Muscle of leg (tissue), 11 donors: ENCODE results near the gene MAP2K2. TPM values are rescaled to one million over a fixed set of nuclear protein-coding genes. Genes with fewer than 3 reads are reported as not detected.
"Not testable (repeated sequence)": the region's sequence is repeated elsewhere in the genome, so short reads cannot be mapped to it uniquely, and the experiment has no call there.

Experiments used
- DNase-seq: peaks from one replicate; pipeline ENCODE4 v3.0.0; 2013
- H3K27ac ChIP-seq: one replicate; pipeline ENCODE4 v1.5.1; 2013; ENCODE audit warnings: mild to moderate bottlenecking, low read length, control low read depth
- H3K27me3 ChIP-seq: one replicate; pipeline ENCODE4 v1.6.1; 2013; ENCODE audit warnings: low read length; ENCODE audit not compliant: control insufficient read depth, insufficient read depth
- H3K36me3 ChIP-seq: one replicate; pipeline ENCODE4 v1.6.1; 2013; ENCODE audit warnings: low read length; ENCODE audit not compliant: control insufficient read depth, insufficient read depth
- H3K4me1 ChIP-seq: one replicate; pipeline ENCODE4 v1.6.1; 2013; ENCODE audit warnings: low read length; ENCODE audit not compliant: control insufficient read depth, insufficient read depth
- H3K4me3 ChIP-seq: one replicate; pipeline ENCODE4 v1.5.1; 2013; ENCODE audit warnings: low read length, control low read depth
- H3K9me3 ChIP-seq: replicated peaks from 2 replicates; pipeline ENCODE4 v1.6.1; 2013; ENCODE audit warnings: low read depth, low read length; ENCODE audit not compliant: control insufficient read depth
- WGBS: methylation state at CpG from one replicate; pipeline ENCODE4 v1.1.5; 2013; ENCODE audit warnings: missing lambda C conversion rate; ENCODE audit not compliant: insufficient coverage; 5-methylcytosine and 5-hydroxymethylcytosine counted together
- polyA plus RNA-seq, 8 donors: library from polyadenylated mRNA; unstranded; fragments of 120-200 nt; gene quantifications; one replicate each; pipeline versions ENCODE4 v1.2.1 to v1.2.3, GENCODE V29; 2013; ENCODE audit warnings: inconsistent platforms in 1 of 8, low replicate concordance in 1 of 8; ENCODE audit not compliant: insufficient read length in 8 of 8, insufficient read depth in 1 of 8
- total RNA-seq: library from RNA; stranded (reverse); fragments of 120-200 nt; gene quantifications from one replicate; pipeline ENCODE4 v1.2.4, GENCODE V29; 2013

The MAP2K2 gene
- total and polyA plus RNA-seq, 9 donors: 97.0 to 137 (median 117) TPM

GRCh38 chr19:4134351-4134750, 10.4 kb upstream of the MAP2K2 start:
- Histone ChIP-seq H3K4me1 (peaks cover 6% of the 10 kb centered on the region), H3K27me3 (no peaks in the 10 kb centered on the region), H3K9me3 (no peaks in the 10 kb centered on the region), H3K4me3 (no peak overlapping the region), H3K27ac (no peak overlapping the region), H3K36me3 (no peaks in the 10 kb centered on the region)
- WGBS: 40% methylated on average over 4 of the region's 6 CpGs
- DNase-seq: peak; percentile 36

DNA sequence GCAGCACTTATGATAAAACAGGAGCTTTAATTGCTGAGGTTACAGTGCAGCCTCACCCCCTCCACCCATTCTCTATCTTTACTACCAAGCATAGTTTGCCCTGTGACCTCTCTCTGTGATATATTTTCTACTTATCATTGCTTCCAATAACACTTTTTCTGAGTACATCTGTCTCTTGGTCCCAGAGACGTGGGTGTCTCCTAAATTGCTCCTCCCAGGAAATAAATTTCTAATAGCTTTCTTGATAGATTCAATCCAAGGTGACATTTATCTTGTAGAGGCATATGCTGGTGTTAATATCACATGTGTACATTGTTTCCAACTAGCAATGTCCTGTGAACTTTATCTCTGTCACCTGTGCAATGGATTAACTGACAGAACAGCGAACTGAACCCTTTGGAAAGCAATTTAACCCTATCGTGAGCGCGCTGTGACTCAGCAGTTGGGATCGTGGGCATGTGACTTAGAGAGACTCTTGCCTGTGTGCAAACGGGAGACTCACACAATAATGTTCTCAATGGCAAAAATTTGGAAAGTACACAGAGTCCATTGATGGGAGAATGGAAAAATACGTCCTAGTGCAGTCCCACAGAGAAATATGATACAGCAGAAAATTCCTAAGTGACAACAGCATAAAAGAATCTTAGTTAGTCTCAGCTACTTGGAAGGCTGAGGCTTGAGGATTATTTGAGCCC, 7.0 kb upstream of the MAP2K2 start:
- H3K27ac ChIP-seq: peak overlapping the region; percentile 13
- H3K27me3 ChIP-seq: no peaks in the 10 kb centered on the region
- H3K36me3 ChIP-seq: no peaks in the 10 kb centered on the region
- 53% methylated on average over 6 of the region's 8 CpGs for WGBS
- no peaks in the 10 kb centered on the region for H3K9me3 ChIP-seq
- no peak overlapping the region for H3K4me3 ChIP-seq
- H3K4me1 ChIP-seq: peaks cover 6% of the 10 kb centered on the region
- peak; percentile 59 for DNase-seq

GRCh38 chr19:4129050-4129449, 5.1 kb upstream of the MAP2K2 start:
- H3K9me3 ChIP-seq, H3K36me3 ChIP-seq, H3K27ac ChIP-seq, H3K27me3 ChIP-seq, H3K4me3 ChIP-seq, DNase-seq: not testable (repeated sequence)
- peaks cover 12% of the 10 kb centered on the region for H3K4me1 ChIP-seq
- WGBS: 100% methylated on average over 1 of the region's 7 CpGs

- not testable (repeated sequence) for H3K27me3 ChIP-seq, H3K36me3 ChIP-seq, H3K4me3 ChIP-seq, DNase-seq, H3K9me3 ChIP-seq, H3K27ac ChIP-seq
- H3K4me1 ChIP-seq: peaks cover 21% of the 10 kb centered on the region
- 76% methylated on average over 4 of the region's 4 CpGs for WGBS
Observed at GRCh38 chr19:4127322-4127721, 3.4 kb upstream of the MAP2K2 start.

- Histone ChIP-seq H3K9me3 (no peaks in the 10 kb centered on the region), H3K27ac (no peak overlapping the region), H3K27me3 (no peaks in the 10 kb centered on the region), H3K4me1 (peaks cover 16% of the 10 kb centered on the region), H3K36me3 (peaks cover 3% of the 10 kb centered on the region), H3K4me3 (peak overlapping the region; percentile 77)
- WGBS: no CpG with 5 or more reads among the region's 8 CpGs
- DNase-seq: no peak
Observed at GRCh38 chr19:4124638-4125037, 716 bp upstream of the MAP2K2 start.

DNA sequence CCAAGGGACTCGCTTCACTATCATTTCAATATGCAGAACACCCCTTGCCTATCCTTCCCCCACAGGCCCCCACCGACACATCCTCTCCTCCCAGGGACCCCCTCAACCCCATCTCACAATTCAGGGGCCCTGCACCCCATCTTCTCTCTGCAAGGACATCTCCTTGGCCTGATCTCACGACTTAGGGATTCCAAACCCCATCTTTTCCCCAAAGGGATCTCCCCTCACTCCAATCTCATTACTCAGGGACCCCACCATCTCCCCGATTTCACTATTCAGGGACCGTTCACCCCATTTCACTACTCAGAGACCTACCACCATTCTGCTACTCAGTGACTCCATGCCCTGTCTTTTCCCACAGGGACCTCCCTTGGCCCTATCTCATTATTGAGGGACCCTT, 1.4 kb downstream of the MAP2K2 start:
- 56% methylated on average over 4 of the region's 5 CpGs for WGBS
- Histone ChIP-seq H3K36me3 (peaks cover 7% of the 10 kb centered on the region), H3K4me1 (peaks cover 16% of the 10 kb centered on the region), H3K4me3 (peak overlapping the region; percentile 77), H3K27me3 (no peaks in the 10 kb centered on the region), H3K27ac (no peak overlapping the region), H3K9me3 (no peaks in the 10 kb centered on the region)
- DNase-seq: no peak

- Histone ChIP-seq H3K4me1 (peaks cover 18% of the 10 kb centered on the region), H3K9me3 (no peaks in the 10 kb centered on the region), H3K27me3 (no peaks in the 10 kb centered on the region), H3K4me3 (no peak overlapping the region), H3K27ac (no peak overlapping the region), H3K36me3 (peaks cover 12% of the 10 kb centered on the region)
- no peak for DNase-seq
- 92% methylated on average over 2 of the region's 4 CpGs for WGBS
Observed at GRCh38 chr19:4121815-4122214, 2.1 kb downstream of the MAP2K2 start.

DNA sequence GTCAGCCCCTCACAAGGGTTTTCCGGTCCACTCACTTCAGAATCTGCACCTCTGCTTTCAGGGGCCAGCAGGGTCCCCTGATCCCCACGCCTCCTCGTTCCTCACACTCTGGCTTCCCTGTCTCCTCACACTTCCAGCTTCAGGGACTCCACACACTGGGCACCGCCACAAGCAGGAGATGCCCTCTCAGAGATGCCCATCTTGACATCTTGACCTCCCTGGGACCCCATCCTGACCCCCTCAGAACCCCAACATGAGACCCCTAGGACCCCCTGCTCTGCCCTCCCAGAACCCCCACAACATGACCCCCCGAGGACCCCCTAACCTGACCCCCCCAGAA, 2.7 kb downstream of the MAP2K2 start:
- H3K27me3 ChIP-seq: no peaks in the 10 kb centered on the region
- H3K36me3 ChIP-seq: peaks cover 17% of the 10 kb centered on the region
- H3K9me3 ChIP-seq: no peaks in the 10 kb centered on the region
- no peak for DNase-seq
- H3K27ac ChIP-seq: no peak overlapping the region
- H3K4me1 ChIP-seq: peaks cover 18% of the 10 kb centered on the region
- no peak overlapping the region for H3K4me3 ChIP-seq
- WGBS: 89% methylated on average over 4 of the region's 5 CpGs

DNA sequence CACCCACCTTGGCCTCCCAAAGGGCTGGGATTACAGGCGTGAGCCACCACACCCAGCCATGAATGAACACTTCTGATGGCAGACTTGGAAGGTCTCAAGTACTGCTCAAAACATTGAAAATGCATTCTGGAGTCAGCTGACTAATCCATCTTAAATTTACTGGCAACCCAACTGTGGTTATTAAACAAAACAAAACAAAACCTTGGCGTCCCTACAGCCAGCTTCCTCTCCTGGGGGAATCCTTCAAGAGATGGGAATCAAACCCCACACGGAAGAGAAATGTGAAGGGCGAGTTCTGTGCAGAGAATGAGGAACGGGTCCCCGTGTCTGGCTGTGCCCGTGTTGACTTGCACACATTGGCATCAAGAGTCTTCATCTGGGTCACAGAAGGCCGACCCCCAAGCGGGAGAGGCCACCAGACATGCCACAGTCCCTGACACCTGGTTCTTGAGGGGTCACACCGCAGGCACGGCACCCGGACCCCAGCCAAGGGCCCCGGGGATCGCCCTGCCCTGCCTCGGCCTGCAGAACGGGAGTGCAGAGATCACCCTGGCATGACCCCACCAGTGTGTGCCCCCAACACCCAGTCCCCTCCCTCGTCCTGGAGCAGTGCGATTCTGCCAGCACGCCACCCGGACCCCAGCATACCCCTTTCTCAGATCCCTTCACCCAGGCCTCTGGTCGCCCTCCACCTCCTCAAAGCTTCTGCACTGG, 3.2 kb downstream of the MAP2K2 start:
- no peaks in the 10 kb centered on the region for H3K27me3 ChIP-seq
- H3K27ac ChIP-seq: no peak overlapping the region
- peaks cover 21% of the 10 kb centered on the region for H3K36me3 ChIP-seq
- no peaks in the 10 kb centered on the region for H3K9me3 ChIP-seq
- peaks cover 18% of the 10 kb centered on the region for H3K4me1 ChIP-seq
- no peak overlapping the region for H3K4me3 ChIP-seq
- peak; percentile 46 for DNase-seq
- 73% methylated on average over 19 of the region's 21 CpGs for WGBS

GRCh38 chr19:4119763-4120162, 4.2 kb downstream of the MAP2K2 start:
- no peak overlapping the region for H3K27ac ChIP-seq
- H3K4me3 ChIP-seq: no peak overlapping the region
- WGBS: 93% methylated on average over 8 of the region's 13 CpGs
- H3K36me3 ChIP-seq: peaks cover 31% of the 10 kb centered on the region
- no peak for DNase-seq
- no peaks in the 10 kb centered on the region for H3K9me3 ChIP-seq
- H3K27me3 ChIP-seq: no peaks in the 10 kb centered on the region
- H3K4me1 ChIP-seq: peaks cover 20% of the 10 kb centered on the region
